ENCODE results near the gene CHKB.

Gene CHKB

GRCh38 chr22:50553310-50553709 lies 29.3 kb downstream of the CHKB start:
- CTCF ChIA-PET, result no interaction called here
- POLR2A ChIA-PET, result no interaction called here
- DNase-seq (ENCODE audit: extremely low spot score), result no peak
- TF ChIP-seq LEF1 (IDR thresholded peaks at IDR 0.05; ENCODE audit: borderline replicate concordance), result no peak
- no peak for TF ChIP-seq FOXK2 (IDR thresholded peaks at IDR 0.05)
- no peak for TF ChIP-seq PKNOX1 (IDR thresholded peaks at IDR 0.05)
- no peak for TF ChIP-seq TARDBP (IDR thresholded peaks at IDR 0.05)
- TF ChIP-seq FOXA1 (IDR thresholded peaks at IDR 0.05), result no peak
- no peak for TF ChIP-seq ARNT (IDR thresholded peaks at IDR 0.05)
- TF ChIP-seq L3MBTL2 (conservative IDR thresholded peaks at IDR 0.05), result no peak
- no peak for TF ChIP-seq SP1 (IDR thresholded peaks at IDR 0.05)
- TF ChIP-seq CTBP1 (IDR thresholded peaks at IDR 0.05; ENCODE audit: borderline replicate concordance), result no peak

- CTCF ChIA-PET, result interaction anchor here (1.5 kb wide), 1 partner anchor 12 kb away, joined by 12 read pairs; the partner anchor contains the start of gene SYCE3
- POLR2A ChIA-PET, result interaction anchor here (1.6 kb wide), 1 partner anchor 25 kb away, joined by 9 read pairs; the partner anchor contains the start of gene SCO2
- TF ChIP-seq LEF1 (IDR thresholded peaks at IDR 0.05; ENCODE audit: borderline replicate concordance) (no peak), ELF4 (IDR thresholded peaks at IDR 0.05) (no peak), NFRKB (IDR thresholded peaks at IDR 0.05) (no peak), PKNOX1 (IDR thresholded peaks at IDR 0.05) (no peak), HDGF (IDR thresholded peaks at IDR 0.05; ENCODE audit: borderline replicate concordance) (no peak), FOXM1 (IDR thresholded peaks at IDR 0.05; ENCODE audit: borderline replicate concordance) (no peak), FOXK2 (IDR thresholded peaks at IDR 0.05) (no peak), L3MBTL2 (conservative IDR thresholded peaks at IDR 0.05) (no peak), FOXA1 (IDR thresholded peaks at IDR 0.05) (no peak), BHLHE40 (IDR thresholded peaks at IDR 0.05; ENCODE audit: borderline replicate concordance) (no peak), ZNF384 (IDR thresholded peaks at IDR 0.05) (no peak), ARNT (IDR thresholded peaks at IDR 0.05) (no peak), SUZ12 (IDR thresholded peaks at IDR 0.05) (no peak), TARDBP (IDR thresholded peaks at IDR 0.05) (no peak), CTBP1 (IDR thresholded peaks at IDR 0.05; ENCODE audit: borderline replicate concordance) (no peak), SP1 (IDR thresholded peaks at IDR 0.05) (no peak)
- DNase-seq (ENCODE audit: extremely low spot score), result no peak
Measured at GRCh38 chr22:50551160-50551752, 31.4 kb downstream of the CHKB start.

GRCh38 chr22:50550395-50550794 lies 32.3 kb downstream of the CHKB start:
- ChIA-PET CTCF (interaction anchor here (1.5 kb wide), 1 partner anchor 13 kb away, joined by 12 read pairs; the partner anchor contains the start of gene SYCE3), POLR2A (interaction anchor here (1.6 kb wide), 1 partner anchor 25 kb away, joined by 9 read pairs; the partner anchor contains the start of gene SCO2)
- TF ChIP-seq ZNF384 (IDR thresholded peaks at IDR 0.05) (no peak), L3MBTL2 (conservative IDR thresholded peaks at IDR 0.05) (no peak), FOXA1 (IDR thresholded peaks at IDR 0.05) (no peak), FOXK2 (IDR thresholded peaks at IDR 0.05) (no peak)
- DNase-seq (ENCODE audit: extremely low spot score), result no peak

- TF ChIP-seq FOXK2 (IDR thresholded peaks at IDR 0.05) (no peak), ARNT (IDR thresholded peaks at IDR 0.05) (no peak), SUZ12 (IDR thresholded peaks at IDR 0.05) (no peak), ZNF384 (IDR thresholded peaks at IDR 0.05) (no peak), SP1 (IDR thresholded peaks at IDR 0.05) (no peak), LEF1 (IDR thresholded peaks at IDR 0.05; ENCODE audit: borderline replicate concordance) (no peak), HDGF (IDR thresholded peaks at IDR 0.05; ENCODE audit: borderline replicate concordance) (no peak), FOXM1 (IDR thresholded peaks at IDR 0.05; ENCODE audit: borderline replicate concordance) (no peak), FOXA1 (IDR thresholded peaks at IDR 0.05) (no peak), TARDBP (IDR thresholded peaks at IDR 0.05) (no peak), L3MBTL2 (conservative IDR thresholded peaks at IDR 0.05) (no peak)
- no peak for DNase-seq (ENCODE audit: extremely low spot score)
- POLR2A ChIA-PET, result no interaction called here
- CTCF ChIA-PET, result interaction anchor here (1.5 kb wide), 1 partner anchor 14 kb away, joined by 12 read pairs; the partner anchor contains the start of gene SYCE3
Measured at GRCh38 chr22:50548921-50549790, 33.5 kb downstream of the CHKB start.

- no peak for TF ChIP-seq LEF1 (IDR thresholded peaks at IDR 0.05; ENCODE audit: borderline replicate concordance)
- no peak for TF ChIP-seq ELF4 (IDR thresholded peaks at IDR 0.05)
- no peak for TF ChIP-seq SP1 (IDR thresholded peaks at IDR 0.05)
- TF ChIP-seq ARNT (IDR thresholded peaks at IDR 0.05), result no peak
- no peak for TF ChIP-seq PKNOX1 (IDR thresholded peaks at IDR 0.05)
- TF ChIP-seq ZNF384 (IDR thresholded peaks at IDR 0.05), result no peak
- TF ChIP-seq FOXM1 (IDR thresholded peaks at IDR 0.05; ENCODE audit: borderline replicate concordance), result no peak
- no peak for TF ChIP-seq CTBP1 (IDR thresholded peaks at IDR 0.05; ENCODE audit: borderline replicate concordance)
- ChIA-PET POLR2A (interaction anchor here (1.1 kb wide), 1 partner anchor 23 kb away, joined by 4 read pairs; the partner anchor contains the start of gene SCO2), CTCF (interaction anchor here (1.6 kb wide), 1 partner anchor 23 kb away, joined by 4 read pairs; the partner anchor contains the start of gene SCO2)
- DNase-seq (ENCODE audit: extremely low spot score), result no peak
Measured at GRCh38 chr22:50548040-50548920, 34.4 kb downstream of the CHKB start.

All from HEK293T (cell line).